ENCODE measurements around the gene FGA. TPM values are rescaled to one million over a fixed set of nuclear protein-coding genes. Genes with fewer than 3 reads are reported as not detected.

The FGA gene
- total RNA-seq, 2 experiments from 2014 or later = not detected

- H3K36me3 Mint-ChIP-seq (ENCODE audit: low read depth) = no peaks in the 10 kb centered on the region
- no peaks in the 10 kb centered on the region for H3K9me3 Mint-ChIP-seq
- Histone ChIP-seq H3K4me1 (ENCODE audit: insufficient read depth, low read length) (no peaks in the 10 kb centered on the region), H3K27me3 (ENCODE audit: control insufficient read depth in 1 of 2, insufficient read depth in 2 of 2, low read length in 2 of 2) (no peaks in the 10 kb centered on the region), H3K27ac (ENCODE audit: low read depth in 1 of 2, low read length in 2 of 2) (no peak overlapping the region), H3K36me3 (ENCODE audit: insufficient read depth, low read length) (no peaks in the 10 kb centered on the region), H3K4me3 (ENCODE audit: low read length) (no peak overlapping the region), H3K9me3 (ENCODE audit: control insufficient read depth in 1 of 2, insufficient read depth in 1 of 2, low read length in 2 of 2) (no peaks in the 10 kb centered on the region)
- POLR2A ChIA-PET = no interaction called here
- H3K27ac Mint-ChIP-seq = no peak overlapping the region
- H3K4me1 Mint-ChIP-seq (ENCODE audit: low read depth) = no peaks in the 10 kb centered on the region
- ATAC-seq (ENCODE audit: poor library complexity) (no peak), DNase-seq (no peak)
- no peak for TF ChIP-seq CTCF (IDR thresholded peaks at IDR 0.05)
- intact Hi-C loops (cut with DNase I, micrococcal nuclease) = no loop called here
- H3K27me3 Mint-ChIP-seq = peaks cover 28% of the 10 kb centered on the region
- CTCF ChIA-PET = no interaction called here
- no peak overlapping the region for H3K4me3 Mint-ChIP-seq
Observed at GRCh38 chr4:154578919-154579318, 11.6 kb downstream of the FGA start.

- no peaks in the 10 kb centered on the region for H3K4me1 Mint-ChIP-seq (ENCODE audit: low read depth)
- ChIA-PET POLR2A (no interaction called here), CTCF (no interaction called here)
- DNase-seq = no peak
- H3K27me3 ChIP-seq (ENCODE audit: control insufficient read depth in 1 of 2, insufficient read depth in 2 of 2, low read length in 2 of 2) = no peaks in the 10 kb centered on the region
- no peak overlapping the region for H3K27ac ChIP-seq (ENCODE audit: low read depth in 1 of 2, low read length in 2 of 2)
- no peaks in the 10 kb centered on the region for H3K36me3 ChIP-seq (ENCODE audit: insufficient read depth, low read length)
- intact Hi-C loops (cut with DNase I, micrococcal nuclease) = no loop called here
- no peaks in the 10 kb centered on the region for H3K9me3 ChIP-seq (ENCODE audit: control insufficient read depth in 1 of 2, insufficient read depth in 1 of 2, low read length in 2 of 2)
- H3K4me3 ChIP-seq (ENCODE audit: low read length) = no peak overlapping the region
- H3K9me3 Mint-ChIP-seq = no peaks in the 10 kb centered on the region
- H3K4me3 Mint-ChIP-seq = no peak overlapping the region
- H3K4me1 ChIP-seq (ENCODE audit: insufficient read depth, low read length) = no peaks in the 10 kb centered on the region
- H3K36me3 Mint-ChIP-seq (ENCODE audit: low read depth) = no peaks in the 10 kb centered on the region
- no peak for TF ChIP-seq CTCF (IDR thresholded peaks at IDR 0.05)
- no peak overlapping the region for H3K27ac Mint-ChIP-seq
- H3K27me3 Mint-ChIP-seq = peaks cover 28% of the 10 kb centered on the region
- no peak for ATAC-seq (ENCODE audit: poor library complexity)
Observed at GRCh38 chr4:154577324-154577723, 13.2 kb downstream of the FGA start.

- Mint-ChIP-seq H3K36me3 (ENCODE audit: low read depth) (no peaks in the 10 kb centered on the region), H3K4me3 (no peak overlapping the region), H3K9me3 (no peaks in the 10 kb centered on the region), H3K4me1 (ENCODE audit: low read depth) (no peaks in the 10 kb centered on the region), H3K27ac (no peak overlapping the region), H3K27me3 (peaks cover 42% of the 10 kb centered on the region)
- ChIA-PET POLR2A (no interaction called here), CTCF (interaction anchor here (1.2 kb wide), 1 partner anchor 22 kb away, joined by 3 read pairs; no protein-coding TSS in a partner anchor)
- Histone ChIP-seq H3K4me3 (ENCODE audit: low read length) (no peak overlapping the region), H3K4me1 (ENCODE audit: insufficient read depth, low read length) (no peaks in the 10 kb centered on the region), H3K27ac (ENCODE audit: low read depth in 1 of 2, low read length in 2 of 2) (no peak overlapping the region), H3K9me3 (ENCODE audit: control insufficient read depth in 1 of 2, insufficient read depth in 1 of 2, low read length in 2 of 2) (no peaks in the 10 kb centered on the region), H3K27me3 (ENCODE audit: control insufficient read depth in 1 of 2, insufficient read depth in 2 of 2, low read length in 2 of 2) (no peaks in the 10 kb centered on the region), H3K36me3 (ENCODE audit: insufficient read depth, low read length) (no peaks in the 10 kb centered on the region)
- DNase-seq (no peak), ATAC-seq (ENCODE audit: poor library complexity) (no peak)
- no peak for TF ChIP-seq CTCF (IDR thresholded peaks at IDR 0.05)
- intact Hi-C loops (cut with DNase I, micrococcal nuclease) = no loop called here
Observed at GRCh38 chr4:154574311-154574710, 16.2 kb downstream of the FGA start.
